K562 (cell line): ENCODE data around the gene TXNRD2. TPM values are rescaled to one million over a fixed set of nuclear protein-coding genes. Genes with fewer than 3 reads are reported as not detected.

Source experiments
- C11orf30 ChIP-seq: fragments of 450-650 bp; IDR thresholded peaks from 2 replicates; pipeline ENCODE4 v1.6.1; 2016; ENCODE audit warnings: low read depth, mild to moderate bottlenecking
- CHD2 ChIP-seq: IDR thresholded peaks from 2 replicates; pipeline ENCODE4 v1.6.1; 2011; ENCODE audit warnings: low read depth, low read length
- ELF1 ChIP-seq: fragments of 200-800 bp; sonication (Bioruptor generic); IDR thresholded peaks from 2 replicates; pipeline ENCODE4 v1.6.1; 2016; ENCODE audit warnings: missing genetic modification characterization, missing compliant biosample characterization
- KLF10 ChIP-seq: fragments of 250-450 bp; sonication (Bioruptor Pico); IDR thresholded peaks from 2 replicates; pipeline ENCODE4 v1.6.1; 2021; ENCODE audit warnings: matching md5 sums
- LCOR ChIP-seq: sonication (generic); formaldehyde crosslinking; IDR thresholded peaks from 2 replicates; pipeline ENCODE4 v1.8.0; 2022; ENCODE audit warnings: mild to moderate bottlenecking, missing genetic modification reagents
- POLR2AphosphoS5 ChIP-seq: IDR thresholded peaks from 2 replicates; pipeline ENCODE4 v1.6.1; 2011; ENCODE audit warnings: mild to moderate bottlenecking, low read depth, low read length, moderate library complexity; ENCODE audit not compliant: control insufficient read depth, insufficient read depth
- RBFOX2 ChIP-seq: fragments of 200-400 bp; formaldehyde crosslinking; IDR thresholded peaks from 2 replicates; pipeline ENCODE4 v1.6.1; 2017; ENCODE audit warnings: low read depth, mild to moderate bottlenecking, low read length, moderate library complexity
- RCOR1 ChIP-seq, 2 experiments: IDR thresholded peaks; 2 replicates each; pipeline ENCODE4 v1.6.1; 2012; ENCODE audit warnings: low read depth in 2 of 2, low read length in 2 of 2, borderline replicate concordance in 1 of 2, improper control_type of control experiment in 1 of 2
- SAFB ChIP-seq: fragments of 200-400 bp; formaldehyde crosslinking; IDR thresholded peaks from 2 replicates; pipeline ENCODE4 v1.6.1; 2017; ENCODE audit warnings: low read depth, low read length, borderline replicate concordance
- SRSF9 ChIP-seq: fragments of 200-400 bp; formaldehyde crosslinking; IDR thresholded peaks from 2 replicates; pipeline ENCODE4 v1.6.1; 2017; ENCODE audit warnings: low read depth, low read length, borderline replicate concordance
- TAF1 ChIP-seq: IDR thresholded peaks from 2 replicates; pipeline ENCODE4 v1.6.1; 2011; ENCODE audit warnings: mild to moderate bottlenecking, low read length, moderate library complexity; ENCODE audit not compliant: insufficient read depth, control insufficient read depth, severe bottlenecking; ENCODE audit errors: extremely low read depth
- ZNF707 ChIP-seq: fragments of 250-450 bp; sonication (Bioruptor Pico); conservative IDR thresholded peaks from 2 replicates; pipeline ENCODE4 v1.8.0; 2022; ENCODE audit warnings: inconsistent platforms, mild to moderate bottlenecking, moderate library complexity
- polyA plus RNA-seq, 8 experiments: library from polyadenylated mRNA; depleted of rRNA in 4 of 8; stranded (reverse) in 5 of 8; unstranded in 3 of 8; fragments of >200 nt; fragmentation: Nextera tagmentation in 2 of 8; fragmentation: Illumina TruSeq in 1 of 8; extraction: Ambion mirVana in 2 of 8; extraction: Trizol in 1 of 8; gene quantifications; 2 replicates each; pipeline versions ENCODE4 v1.2.1 to v1.2.3, GENCODE V29; 2011 to 2014; ENCODE audit warnings: inconsistent platforms in 1 of 8, missing spikeins in 1 of 8
- total RNA-seq, 7 experiments: library from RNA; depleted of rRNA in 6 of 7; stranded (reverse); fragments of >200 nt in 6 of 7; fragmentation: Illumina TruSeq in 2 of 7; extraction: Trizol in 2 of 7; gene quantifications; 2 replicates each; pipeline versions ENCODE4 v1.2.1 to v1.2.3, GENCODE V29; 2011 to 2021; ENCODE audit warnings: low replicate concordance in 1 of 7
- TF ChIP-seq, protein P1 (sequence below), 2 experiments: fragments of 450-650 bp in 1 of 2; sonication (generic) in 1 of 2; formaldehyde crosslinking in 1 of 2; IDR thresholded peaks in 1 of 2; conservative IDR thresholded peaks in 1 of 2; 2 replicates each; pipeline versions ENCODE4 v1.6.1 to v1.8.1; 2016 to 2023; ENCODE audit warnings: mild to moderate bottlenecking in 2 of 2, moderate library complexity in 2 of 2, inconsistent platforms in 1 of 2, missing genetic modification reagents in 1 of 2
- TF ChIP-seq, protein P2 (sequence below): sonication (generic); formaldehyde crosslinking; IDR thresholded peaks from 2 replicates; pipeline ENCODE4 v1.8.1; 2023; ENCODE audit warnings: missing genetic modification reagents, mild to moderate bottlenecking, borderline replicate concordance
- TF ChIP-seq, protein P3 (sequence below): fragments of 450-650 bp; IDR thresholded peaks from 2 replicates; pipeline ENCODE4 v1.6.1; 2018; ENCODE audit not compliant: partially characterized antibody

TXNRD2 gene
- total and polyA plus RNA-seq, 9 of the 15 experiments (the other 6 are each of a cell fraction or from before 2014, with no cell fraction given) = 3.3 to 80.2 (median 49.4) TPM

DNA sequence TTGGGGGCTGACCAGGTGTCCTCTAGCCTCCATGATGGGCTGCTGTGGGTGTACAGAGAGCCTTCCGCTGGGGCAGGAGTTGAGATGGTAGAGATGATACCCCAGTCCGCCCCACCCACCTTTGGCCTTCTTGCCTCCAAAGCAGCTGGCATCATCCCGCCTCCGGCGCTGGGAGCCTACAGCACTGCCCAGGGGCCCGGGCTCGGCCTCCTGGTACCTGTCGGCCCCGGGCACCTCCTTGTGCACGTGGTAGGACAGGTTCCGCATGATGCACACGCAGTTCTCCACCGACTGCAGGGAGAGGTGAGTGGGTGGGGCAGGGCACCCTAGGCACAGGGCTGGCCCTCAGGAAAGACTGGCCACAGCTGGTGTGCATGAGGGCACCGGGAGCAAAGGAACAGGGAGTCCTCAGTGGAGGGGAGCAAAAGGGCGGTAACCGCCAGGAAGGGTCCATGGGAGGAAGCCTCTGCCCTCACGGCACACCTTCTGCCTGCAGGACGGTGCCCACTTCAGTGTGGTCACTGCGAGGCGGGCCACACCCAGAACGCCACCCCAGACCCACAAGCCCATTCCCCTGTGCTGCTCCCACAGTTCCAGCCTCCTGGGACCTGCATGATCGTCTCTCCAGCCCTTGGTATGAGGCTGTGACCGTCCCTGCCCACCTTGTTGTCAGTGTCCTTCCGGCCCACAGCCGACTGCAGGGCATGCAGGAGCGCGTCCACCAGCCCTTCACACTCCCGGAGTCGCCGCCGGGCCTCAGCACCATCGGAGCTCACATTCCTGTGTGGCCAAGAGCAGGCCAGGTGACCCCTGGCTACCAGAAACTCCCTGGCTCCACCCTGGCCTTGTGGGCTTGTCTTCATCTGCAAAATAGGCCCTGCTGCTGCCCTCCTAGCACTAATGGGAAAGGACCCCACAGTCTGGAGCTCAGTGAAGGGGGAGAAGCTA, 36.0 kb upstream of the TXNRD2 start (continued):
- TF ChIP-seq, protein P1, sequence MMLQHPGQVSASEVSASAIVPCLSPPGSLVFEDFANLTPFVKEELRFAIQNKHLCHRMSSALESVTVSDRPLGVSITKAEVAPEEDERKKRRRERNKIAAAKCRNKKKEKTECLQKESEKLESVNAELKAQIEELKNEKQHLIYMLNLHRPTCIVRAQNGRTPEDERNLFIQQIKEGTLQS (IDR thresholded peaks at IDR 0.05) = no peak
- TF ChIP-seq, protein P1 (CRISPR knock-in tag; conservative IDR thresholded peaks at IDR 0.05) = 0 out of 2 replicates have a peak, but pooled peaks have one; percentile 53
- TF ChIP-seq KLF10 (CRISPR knock-in tag) = no peak
- TF ChIP-seq LCOR (CRISPR knock-in tag) = no peak
- TF ChIP-seq TAF1 = no peak
- no peak for TF ChIP-seq POLR2AphosphoS5
- 0 out of 2 replicates have a peak, but pooled peaks have one; percentile 44 for TF ChIP-seq CHD2
- TF ChIP-seq, protein P2, sequence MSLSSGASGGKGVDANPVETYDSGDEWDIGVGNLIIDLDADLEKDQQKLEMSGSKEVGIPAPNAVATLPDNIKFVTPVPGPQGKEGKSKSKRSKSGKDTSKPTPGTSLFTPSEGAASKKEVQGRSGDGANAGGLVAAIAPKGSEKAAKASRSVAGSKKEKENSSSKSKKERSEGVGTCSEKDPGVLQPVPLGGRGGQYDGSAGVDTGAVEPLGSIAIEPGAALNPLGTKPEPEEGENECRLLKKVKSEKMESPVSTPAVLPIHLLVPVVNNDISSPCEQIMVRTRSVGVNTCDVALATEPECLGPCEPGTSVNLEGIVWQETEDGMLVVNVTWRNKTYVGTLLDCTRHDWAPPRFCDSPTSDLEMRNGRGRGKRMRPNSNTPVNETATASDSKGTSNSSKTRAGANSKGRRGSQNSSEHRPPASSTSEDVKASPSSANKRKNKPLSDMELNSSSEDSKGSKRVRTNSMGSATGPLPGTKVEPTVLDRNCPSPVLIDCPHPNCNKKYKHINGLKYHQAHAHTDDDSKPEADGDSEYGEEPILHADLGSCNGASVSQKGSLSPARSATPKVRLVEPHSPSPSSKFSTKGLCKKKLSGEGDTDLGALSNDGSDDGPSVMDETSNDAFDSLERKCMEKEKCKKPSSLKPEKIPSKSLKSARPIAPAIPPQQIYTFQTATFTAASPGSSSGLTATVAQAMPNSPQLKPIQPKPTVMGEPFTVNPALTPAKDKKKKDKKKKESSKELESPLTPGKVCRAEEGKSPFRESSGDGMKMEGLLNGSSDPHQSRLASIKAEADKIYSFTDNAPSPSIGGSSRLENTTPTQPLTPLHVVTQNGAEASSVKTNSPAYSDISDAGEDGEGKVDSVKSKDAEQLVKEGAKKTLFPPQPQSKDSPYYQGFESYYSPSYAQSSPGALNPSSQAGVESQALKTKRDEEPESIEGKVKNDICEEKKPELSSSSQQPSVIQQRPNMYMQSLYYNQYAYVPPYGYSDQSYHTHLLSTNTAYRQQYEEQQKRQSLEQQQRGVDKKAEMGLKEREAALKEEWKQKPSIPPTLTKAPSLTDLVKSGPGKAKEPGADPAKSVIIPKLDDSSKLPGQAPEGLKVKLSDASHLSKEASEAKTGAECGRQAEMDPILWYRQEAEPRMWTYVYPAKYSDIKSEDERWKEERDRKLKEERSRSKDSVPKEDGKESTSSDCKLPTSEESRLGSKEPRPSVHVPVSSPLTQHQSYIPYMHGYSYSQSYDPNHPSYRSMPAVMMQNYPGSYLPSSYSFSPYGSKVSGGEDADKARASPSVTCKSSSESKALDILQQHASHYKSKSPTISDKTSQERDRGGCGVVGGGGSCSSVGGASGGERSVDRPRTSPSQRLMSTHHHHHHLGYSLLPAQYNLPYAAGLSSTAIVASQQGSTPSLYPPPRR (CRISPR knock-in tag) = no peak
- no peak for TF ChIP-seq RCOR1 (IDR thresholded peaks at IDR 0.05; ENCODE audit: borderline replicate concordance in 1 of 2, low read depth in 2 of 2, low read length in 2 of 2)
- no peak for TF ChIP-seq SRSF9
- TF ChIP-seq RBFOX2 = peak; percentile 29; the same call in 1 of the 2 replicates
- no peak for TF ChIP-seq SAFB
- TF ChIP-seq ELF1 (tag) = no peak
- TF ChIP-seq C11orf30 = no peak
- TF ChIP-seq, protein P3, sequence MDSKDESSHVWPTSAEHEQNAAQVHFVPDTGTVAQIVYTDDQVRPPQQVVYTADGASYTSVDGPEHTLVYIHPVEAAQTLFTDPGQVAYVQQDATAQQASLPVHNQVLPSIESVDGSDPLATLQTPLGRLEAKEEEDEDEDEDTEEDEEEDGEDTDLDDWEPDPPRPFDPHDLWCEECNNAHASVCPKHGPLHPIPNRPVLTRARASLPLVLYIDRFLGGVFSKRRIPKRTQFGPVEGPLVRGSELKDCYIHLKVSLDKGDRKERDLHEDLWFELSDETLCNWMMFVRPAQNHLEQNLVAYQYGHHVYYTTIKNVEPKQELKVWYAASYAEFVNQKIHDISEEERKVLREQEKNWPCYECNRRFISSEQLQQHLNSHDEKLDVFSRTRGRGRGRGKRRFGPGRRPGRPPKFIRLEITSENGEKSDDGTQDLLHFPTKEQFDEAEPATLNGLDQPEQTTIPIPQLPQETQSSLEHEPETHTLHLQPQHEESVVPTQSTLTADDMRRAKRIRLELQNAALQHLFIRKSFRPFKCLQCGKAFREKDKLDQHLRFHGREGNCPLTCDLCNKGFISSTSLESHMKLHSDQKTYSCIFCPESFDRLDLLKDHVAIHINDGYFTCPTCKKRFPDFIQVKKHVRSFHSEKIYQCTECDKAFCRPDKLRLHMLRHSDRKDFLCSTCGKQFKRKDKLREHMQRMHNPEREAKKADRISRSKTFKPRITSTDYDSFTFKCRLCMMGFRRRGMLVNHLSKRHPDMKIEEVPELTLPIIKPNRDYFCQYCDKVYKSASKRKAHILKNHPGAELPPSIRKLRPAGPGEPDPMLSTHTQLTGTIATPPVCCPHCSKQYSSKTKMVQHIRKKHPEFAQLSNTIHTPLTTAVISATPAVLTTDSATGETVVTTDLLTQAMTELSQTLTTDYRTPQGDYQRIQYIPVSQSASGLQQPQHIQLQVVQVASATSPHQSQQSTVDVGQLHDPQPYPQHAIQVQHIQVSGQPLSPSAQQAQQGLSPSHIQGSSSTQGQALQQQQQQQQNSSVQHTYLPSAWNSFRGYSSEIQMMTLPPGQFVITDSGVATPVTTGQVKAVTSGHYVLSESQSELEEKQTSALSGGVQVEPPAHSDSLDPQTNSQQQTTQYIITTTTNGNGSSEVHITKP = no peak
- no peak for TF ChIP-seq ZNF707
